Trophoblast cell (in vitro differentiated cells and primary cell): ENCODE results near the gene MYH7B.

ENCODE experiments used
- DNase-seq, 2 donors: peaks; one replicate each; pipeline ENCODE4 v3.0.0-alpha.2; 2016
- H2AFZ ChIP-seq: 2 replicates; pipeline ENCODE4 v1.6.1; 2013; ENCODE audit warnings: low read length, moderate library complexity, mild to moderate bottlenecking; ENCODE audit not compliant: insufficient read depth, poor library complexity
- H2AK5ac ChIP-seq: 2 replicates; pipeline ENCODE4 v1.6.1; 2013; ENCODE audit warnings: mild to moderate bottlenecking, low read length
- H2BK120ac ChIP-seq: 2 replicates; pipeline ENCODE4 v1.6.1; 2013; ENCODE audit warnings: low read length, mild to moderate bottlenecking, moderate library complexity; ENCODE audit not compliant: insufficient read depth, poor library complexity
- H2BK12ac ChIP-seq: 2 replicates; pipeline ENCODE4 v1.6.1; 2013; ENCODE audit warnings: mild to moderate bottlenecking, low read length, moderate library complexity
- H2BK5ac ChIP-seq: 2 replicates; pipeline ENCODE4 v1.6.1; 2013; ENCODE audit warnings: low read length, low read depth, moderate library complexity, mild to moderate bottlenecking; ENCODE audit not compliant: poor library complexity
- H3K14ac ChIP-seq: 2 replicates; pipeline ENCODE4 v1.6.1; 2013; ENCODE audit warnings: mild to moderate bottlenecking, low read length
- H3K18ac ChIP-seq: 2 replicates; pipeline ENCODE4 v1.6.1; 2013; ENCODE audit warnings: mild to moderate bottlenecking, low read length
- H3K23ac ChIP-seq: 2 replicates; pipeline ENCODE4 v1.6.1; 2013; ENCODE audit warnings: low read length
- H3K27ac ChIP-seq: 2 replicates; pipeline ENCODE4 v1.5.1; 2013; ENCODE audit warnings: low read depth, mild to moderate bottlenecking, inconsistent platforms, low read length, moderate library complexity
- H3K27me3 ChIP-seq: 2 replicates; pipeline ENCODE4 v1.6.1; 2013; ENCODE audit warnings: inconsistent platforms, mild to moderate bottlenecking, low read length, moderate library complexity; ENCODE audit not compliant: insufficient read depth
- H3K36me3 ChIP-seq, 2 experiments: 1 replicate in 1 of 2; 2 replicates in 1 of 2; pipeline ENCODE4 v1.6.1; 2013; ENCODE audit warnings: low read length in 2 of 2, mild to moderate bottlenecking in 2 of 2, moderate library complexity in 1 of 2; ENCODE audit not compliant: insufficient read depth in 2 of 2, control insufficient read depth in 1 of 2
- H3K4ac ChIP-seq: 2 replicates; pipeline ENCODE4 v1.6.1; 2013; ENCODE audit warnings: low read depth, mild to moderate bottlenecking, low read length, moderate library complexity
- H3K4me1 ChIP-seq, 2 experiments: 1 replicate in 1 of 2; 2 replicates in 1 of 2; pipeline ENCODE4 v1.6.1; 2013; ENCODE audit warnings: low read length in 2 of 2, mild to moderate bottlenecking in 2 of 2, moderate library complexity in 1 of 2; ENCODE audit not compliant: insufficient read depth in 2 of 2, control insufficient read depth in 1 of 2
- H3K4me2 ChIP-seq: 2 replicates; pipeline ENCODE4 v1.6.1; 2013; ENCODE audit warnings: inconsistent platforms, mild to moderate bottlenecking, low read length, moderate library complexity
- H3K4me3 ChIP-seq: 2 replicates; pipeline ENCODE4 v1.5.1; 2013; ENCODE audit warnings: mild to moderate bottlenecking, low read depth, low read length, inconsistent platforms
- H3K79me1 ChIP-seq: one replicate; pipeline ENCODE4 v1.6.1; 2013; ENCODE audit warnings: low read length
- H3K79me2 ChIP-seq: 2 replicates; pipeline ENCODE4 v1.6.1; 2013; ENCODE audit warnings: low read length, mild to moderate bottlenecking; ENCODE audit not compliant: control insufficient read depth, insufficient read depth, poor library complexity
- H3K9ac ChIP-seq: 2 replicates; pipeline ENCODE4 v1.6.1; 2013; ENCODE audit warnings: mild to moderate bottlenecking, low read length
- H3K9me3 ChIP-seq: 2 replicates; pipeline ENCODE4 v1.6.1; 2013; ENCODE audit warnings: low read depth, mild to moderate bottlenecking, control low read depth, inconsistent platforms, low read length; ENCODE audit not compliant: insufficient read depth
- H4K12ac ChIP-seq: 2 replicates; pipeline ENCODE4 v1.6.1; 2013; ENCODE audit warnings: low read depth, mild to moderate bottlenecking, low read length, moderate library complexity
- H4K8ac ChIP-seq: 2 replicates; pipeline ENCODE4 v1.6.1; 2013; ENCODE audit warnings: low read depth, mild to moderate bottlenecking, low read length, moderate library complexity
- H4K91ac ChIP-seq: one replicate; pipeline ENCODE4 v1.6.1; 2013; ENCODE audit warnings: low read depth, mild to moderate bottlenecking, low read length, moderate library complexity
- WGBS: extraction: QIAGEN DNeasy Blood & Tissue Kit; methylation state at CpG from one replicate; pipeline ENCODE4 v1.1.7; 2013; ENCODE audit warnings: missing lambda C conversion rate; ENCODE audit not compliant: insufficient read length, insufficient coverage; ENCODE audit errors: extremely low coverage; 5-methylcytosine and 5-hydroxymethylcytosine counted together

Gene MYH7B

DNA sequence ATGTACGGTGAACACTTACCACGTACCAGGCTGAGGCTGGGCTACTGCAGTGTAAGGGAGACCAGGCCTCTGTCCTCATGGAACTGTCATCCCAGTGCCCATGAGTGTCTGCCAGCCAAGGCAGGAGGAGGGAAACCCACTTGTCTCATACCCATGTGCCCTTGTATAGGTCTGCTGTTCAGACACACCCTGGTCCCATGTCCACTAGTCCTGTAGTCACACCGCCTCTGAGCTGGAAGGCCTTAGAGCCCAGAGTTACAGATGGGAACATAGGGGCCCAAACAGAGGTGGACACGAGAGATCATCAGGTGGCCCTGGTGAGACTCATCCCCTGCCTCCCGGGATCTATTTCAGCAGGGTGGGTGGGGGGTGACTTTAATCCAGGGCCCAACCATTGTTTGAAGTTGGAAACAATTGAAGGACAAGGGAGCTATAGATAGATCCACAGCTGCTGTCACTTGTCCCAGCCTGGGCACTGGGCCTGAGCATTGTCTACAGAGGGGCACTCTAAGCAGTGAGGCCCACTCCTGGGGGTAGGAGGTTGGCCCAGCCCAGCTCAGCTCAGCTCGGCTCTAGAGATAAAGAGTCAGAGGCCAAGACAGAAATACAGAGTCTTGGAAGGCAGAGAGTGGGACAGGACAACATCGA, 14.6 kb downstream of the MYH7B start:
- Histone ChIP-seq H4K91ac (no peak overlapping the region), H3K27me3 (no peaks in the 10 kb centered on the region), H3K4ac (no peak overlapping the region), H2BK12ac (no peak overlapping the region), H4K12ac (no peak overlapping the region), H3K4me3 (no peak overlapping the region), H3K4me1 (no peaks in the 10 kb centered on the region), H3K9me3 (no peaks in the 10 kb centered on the region), H2BK120ac (no peak overlapping the region), H2AK5ac (no peak overlapping the region), H2AFZ (no peak overlapping the region), H3K9ac (no peak overlapping the region), H3K27ac (no peak overlapping the region), H3K18ac (no peak overlapping the region), H3K79me1 (no peaks in the 10 kb centered on the region), H3K23ac (no peak overlapping the region), H3K79me2 (no peaks in the 10 kb centered on the region), H3K36me3 (no peaks in the 10 kb centered on the region), H4K8ac (no peak overlapping the region), H3K14ac (no peak overlapping the region), H2BK5ac (no peak overlapping the region), H3K4me2 (no peak overlapping the region)
- WGBS = no CpG with 5 or more reads among the region's 7 CpGs
- no peak for DNase-seq

GRCh38 chr20:34970846-34971560, 15.3 kb downstream of the MYH7B start:
- no peak overlapping the region for H2BK120ac ChIP-seq
- no peak overlapping the region for H4K91ac ChIP-seq
- no peak for DNase-seq
- no peak overlapping the region for H3K4me3 ChIP-seq
- no peak overlapping the region for H2BK12ac ChIP-seq
- H3K23ac ChIP-seq = no peak overlapping the region
- no peak overlapping the region for H3K27ac ChIP-seq
- no peak overlapping the region for H3K14ac ChIP-seq
- H3K27me3 ChIP-seq = no peaks in the 10 kb centered on the region
- H3K4me2 ChIP-seq = no peak overlapping the region
- no peak overlapping the region for H2AK5ac ChIP-seq
- H4K12ac ChIP-seq = no peak overlapping the region
- H3K4me1 ChIP-seq = no peaks in the 10 kb centered on the region
- H3K79me2 ChIP-seq = no peaks in the 10 kb centered on the region
- H4K8ac ChIP-seq = no peak overlapping the region
- H3K36me3 ChIP-seq = no peaks in the 10 kb centered on the region
- H3K18ac ChIP-seq = no peak overlapping the region
- H3K9ac ChIP-seq = no peak overlapping the region
- H2AFZ ChIP-seq = no peak overlapping the region
- no peaks in the 10 kb centered on the region for H3K79me1 ChIP-seq
- H3K9me3 ChIP-seq = no peaks in the 10 kb centered on the region
- no peak overlapping the region for H2BK5ac ChIP-seq
- H3K4ac ChIP-seq = no peak overlapping the region
- no CpG with 5 or more reads among the region's 9 CpGs for WGBS

- Histone ChIP-seq H3K79me2 (no peaks in the 10 kb centered on the region), H3K27me3 (no peaks in the 10 kb centered on the region), H3K27ac (no peak overlapping the region), H4K8ac (no peak overlapping the region), H2AK5ac (no peak overlapping the region), H4K91ac (no peak overlapping the region), H3K9ac (no peak overlapping the region), H3K14ac (no peak overlapping the region), H3K4ac (no peak overlapping the region), H3K9me3 (no peaks in the 10 kb centered on the region), H3K36me3 (no peaks in the 10 kb centered on the region), H3K4me1 (no peaks in the 10 kb centered on the region), H3K23ac (no peak overlapping the region), H2BK12ac (no peak overlapping the region), H4K12ac (no peak overlapping the region), H2BK120ac (no peak overlapping the region), H3K18ac (no peak overlapping the region), H2AFZ (no peak overlapping the region), H2BK5ac (no peak overlapping the region), H3K4me2 (no peak overlapping the region), H3K4me3 (no peak overlapping the region), H3K79me1 (no peaks in the 10 kb centered on the region)
- WGBS = no CpG with 5 or more reads among the region's 10 CpGs
- DNase-seq = no peak
Observed at GRCh38 chr20:34971561-34972235, 16.0 kb downstream of the MYH7B start.

- no peak overlapping the region for H2AFZ ChIP-seq
- no peak overlapping the region for H2BK5ac ChIP-seq
- no peak overlapping the region for H3K4ac ChIP-seq
- H3K79me1 ChIP-seq = no peaks in the 10 kb centered on the region
- H4K12ac ChIP-seq = no peak overlapping the region
- H2BK12ac ChIP-seq = no peak overlapping the region
- no peak overlapping the region for H3K23ac ChIP-seq
- no peak overlapping the region for H3K4me3 ChIP-seq
- no peaks in the 10 kb centered on the region for H3K27me3 ChIP-seq
- no peak overlapping the region for H2BK120ac ChIP-seq
- H3K4me2 ChIP-seq = no peak overlapping the region
- peaks cover 0 to 2% of the 10 kb centered on the region in 2 experiments for H3K4me1 ChIP-seq
- H3K9ac ChIP-seq = no peak overlapping the region
- no CpG with 5 or more reads among the region's 4 CpGs for WGBS
- DNase-seq = no peak
- no peak overlapping the region for H4K91ac ChIP-seq
- H3K27ac ChIP-seq = no peak overlapping the region
- no peak overlapping the region for H3K14ac ChIP-seq
- H4K8ac ChIP-seq = no peak overlapping the region
- no peak overlapping the region for H2AK5ac ChIP-seq
- no peaks in the 10 kb centered on the region for H3K36me3 ChIP-seq
- H3K79me2 ChIP-seq = no peaks in the 10 kb centered on the region
- H3K18ac ChIP-seq = no peak overlapping the region
- no peaks in the 10 kb centered on the region for H3K9me3 ChIP-seq
Observed at GRCh38 chr20:34974246-34974645, 18.6 kb downstream of the MYH7B start.
